Mononuclear cell (primary cell): ENCODE data around the gene RNF14. TPM values are rescaled to one million over a fixed set of nuclear protein-coding genes. Genes with fewer than 3 reads are reported as not detected.

ENCODE experiments used
- H3K27me3 ChIP-seq: 2 replicates; pipeline ENCODE4 v1.6.0; 2011; ENCODE audit warnings: low read length, control low read depth; ENCODE audit not compliant: insufficient read depth
- H3K4me1 ChIP-seq: 2 replicates; pipeline ENCODE4 v1.5.1; 2011; ENCODE audit warnings: mild to moderate bottlenecking, low read length, control low read depth; ENCODE audit not compliant: insufficient read depth
- H3K4me3 ChIP-seq: 2 replicates; pipeline ENCODE4 v1.5.1; 2011; ENCODE audit warnings: mild to moderate bottlenecking, low read length, moderate library complexity
- H3K9me3 ChIP-seq: 2 replicates; pipeline ENCODE4 v1.5.1; 2011; ENCODE audit warnings: low read depth, mild to moderate bottlenecking, control low read depth, low read length
- total RNA-seq: library from RNA; depleted of rRNA; stranded (reverse); fragments of >200 nt; gene quantifications from one replicate; pipeline ENCODE4 v1.2.3, GENCODE V29; 2012

The RNF14 gene
- total RNA-seq, 1 donor = 13.0 TPM

DNA sequence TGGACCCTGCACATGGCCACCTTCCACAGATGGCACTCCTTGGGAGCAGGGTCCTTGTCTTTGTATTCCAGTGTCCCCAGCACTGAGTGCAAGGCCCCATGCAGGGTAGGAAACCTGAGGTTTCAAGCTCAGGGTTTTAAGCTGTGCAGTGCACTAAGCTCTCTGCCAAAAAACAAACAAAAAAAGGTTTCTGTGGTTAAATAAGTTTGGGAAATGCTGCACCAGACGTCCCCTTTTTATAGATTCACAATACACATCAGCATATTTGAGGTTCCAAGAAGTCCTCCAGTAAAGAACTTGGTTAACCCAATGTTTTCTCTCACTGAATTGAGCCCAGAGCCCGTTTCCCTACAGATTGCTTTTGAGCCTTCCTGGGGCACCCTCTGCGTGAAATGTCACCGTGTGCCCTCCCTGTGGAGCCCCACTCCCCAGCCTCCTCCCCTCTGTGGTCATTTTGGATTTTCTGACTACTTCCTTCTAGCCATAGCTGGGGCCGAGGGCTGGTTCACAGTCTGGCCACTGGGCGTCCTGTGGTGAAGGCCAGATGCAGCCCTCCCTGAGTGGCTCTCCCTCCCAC lies 28.1 kb upstream of the RNF14 start:
- no peaks in the 10 kb centered on the region for H3K9me3 ChIP-seq
- no peak overlapping the region for H3K4me3 ChIP-seq
- peaks cover 13% of the 10 kb centered on the region for H3K4me1 ChIP-seq
- H3K27me3 ChIP-seq = no peaks in the 10 kb centered on the region

DNA sequence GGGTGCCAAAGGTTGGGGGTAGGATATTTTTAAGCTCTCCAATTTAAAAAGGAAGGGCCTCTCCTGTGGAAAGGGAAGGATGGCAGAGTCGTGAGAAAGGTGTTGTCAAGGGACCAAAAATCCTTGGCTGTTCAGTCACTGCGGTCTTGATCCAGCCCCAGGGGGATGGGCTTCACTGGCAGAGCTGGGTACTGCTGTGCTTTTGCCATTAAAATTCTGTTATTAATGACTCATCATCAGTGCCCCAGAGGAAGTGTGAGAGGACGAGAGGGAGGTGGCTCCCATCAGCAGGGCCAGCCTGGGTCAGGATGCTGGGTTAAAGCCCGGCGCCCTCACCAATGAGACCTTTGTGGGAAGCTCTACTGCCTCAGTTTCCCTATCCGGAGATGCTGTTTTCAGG lies 27.6 kb upstream of the RNF14 start:
- Histone ChIP-seq H3K4me1 (peaks cover 18% of the 10 kb centered on the region), H3K9me3 (no peaks in the 10 kb centered on the region), H3K4me3 (no peak overlapping the region), H3K27me3 (no peaks in the 10 kb centered on the region)

- Histone ChIP-seq H3K4me3 (no peak overlapping the region), H3K27me3 (no peaks in the 10 kb centered on the region), H3K9me3 (no peaks in the 10 kb centered on the region), H3K4me1 (peaks cover 22% of the 10 kb centered on the region)
Measured at GRCh38 chr5:141941779-141942178, 27.1 kb upstream of the RNF14 start.

GRCh38 chr5:141942185-141942857 lies 26.6 kb upstream of the RNF14 start:
- Histone ChIP-seq H3K9me3 (no peaks in the 10 kb centered on the region), H3K4me3 (no peak overlapping the region), H3K4me1 (peaks cover 22% of the 10 kb centered on the region), H3K27me3 (no peaks in the 10 kb centered on the region)

DNA sequence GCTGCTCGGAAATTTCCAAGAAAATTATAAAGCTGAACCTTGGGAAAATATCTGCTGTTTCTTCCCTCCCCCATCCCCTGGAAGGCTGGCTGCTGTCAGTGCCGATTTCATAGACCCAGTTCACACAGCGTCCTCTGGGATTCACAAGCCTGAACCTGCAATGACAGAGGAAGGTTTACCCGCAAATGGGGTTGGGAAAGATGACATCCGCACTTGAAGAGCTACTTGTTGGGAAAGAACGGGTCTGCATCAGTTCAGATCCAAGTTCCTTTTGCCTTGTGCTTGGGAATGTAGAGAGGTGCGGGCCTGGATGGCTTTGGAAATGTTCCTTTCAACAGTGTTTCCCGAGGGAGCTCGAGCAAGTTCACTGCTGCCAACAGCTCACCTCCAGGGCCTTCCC lies 24.8 kb upstream of the RNF14 start:
- H3K4me3 ChIP-seq = no peak overlapping the region
- no peaks in the 10 kb centered on the region for H3K9me3 ChIP-seq
- H3K4me1 ChIP-seq = peaks cover 22% of the 10 kb centered on the region
- no peaks in the 10 kb centered on the region for H3K27me3 ChIP-seq

GRCh38 chr5:141945511-141946051 lies 23.3 kb upstream of the RNF14 start:
- Histone ChIP-seq H3K4me1 (peaks cover 22% of the 10 kb centered on the region), H3K27me3 (no peaks in the 10 kb centered on the region), H3K9me3 (no peaks in the 10 kb centered on the region), H3K4me3 (no peak overlapping the region)

DNA sequence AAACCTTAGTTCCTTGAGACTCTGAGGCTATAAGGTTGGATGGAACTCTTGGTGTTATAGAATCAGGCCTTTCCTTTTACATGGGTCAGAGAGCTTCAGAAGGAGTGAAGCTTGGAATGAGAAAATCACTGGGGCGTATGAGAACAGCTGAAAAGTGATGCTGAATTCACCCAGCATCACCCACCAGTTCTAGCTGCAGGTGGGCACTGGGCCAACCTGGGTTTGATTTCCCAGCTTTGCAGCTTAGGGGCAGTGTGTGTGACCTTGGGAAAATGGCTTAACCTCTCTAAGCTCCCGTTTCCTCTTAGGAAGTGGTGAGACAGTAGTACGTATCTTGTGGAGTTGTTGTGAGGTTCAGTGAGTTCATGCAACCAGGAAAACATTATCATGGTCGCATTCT lies 21.6 kb upstream of the RNF14 start:
- no peaks in the 10 kb centered on the region for H3K9me3 ChIP-seq
- no peak overlapping the region for H3K4me3 ChIP-seq
- H3K27me3 ChIP-seq = no peaks in the 10 kb centered on the region
- peaks cover 13% of the 10 kb centered on the region for H3K4me1 ChIP-seq

DNA sequence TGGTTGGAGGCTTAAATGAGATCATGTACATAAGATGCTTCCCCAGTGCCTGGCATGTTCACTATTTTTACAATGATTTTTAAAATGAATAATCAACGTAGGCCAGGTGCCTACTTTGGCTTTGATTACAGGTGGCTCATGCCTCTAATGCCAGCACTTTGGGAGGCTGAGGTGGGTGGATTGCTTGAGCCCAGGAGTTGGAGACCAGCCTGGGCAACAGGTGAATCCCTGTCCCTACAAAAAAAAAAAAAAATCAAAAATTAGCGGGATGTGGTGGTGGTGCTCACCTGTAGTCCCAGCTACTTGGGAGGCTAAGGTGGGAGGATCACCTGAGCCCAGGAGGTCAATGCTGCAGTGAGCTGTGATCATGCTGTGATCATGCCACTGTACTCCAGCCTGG lies 20.1 kb upstream of the RNF14 start:
- Histone ChIP-seq H3K27me3 (no peaks in the 10 kb centered on the region), H3K4me3 (no peak overlapping the region), H3K4me1 (peaks cover 18% of the 10 kb centered on the region), H3K9me3 (no peaks in the 10 kb centered on the region)

GRCh38 chr5:141949511-141949910 lies 19.4 kb upstream of the RNF14 start:
- Histone ChIP-seq H3K9me3 (no peaks in the 10 kb centered on the region), H3K4me1 (peaks cover 25% of the 10 kb centered on the region), H3K27me3 (no peaks in the 10 kb centered on the region), H3K4me3 (no peak overlapping the region)

DNA sequence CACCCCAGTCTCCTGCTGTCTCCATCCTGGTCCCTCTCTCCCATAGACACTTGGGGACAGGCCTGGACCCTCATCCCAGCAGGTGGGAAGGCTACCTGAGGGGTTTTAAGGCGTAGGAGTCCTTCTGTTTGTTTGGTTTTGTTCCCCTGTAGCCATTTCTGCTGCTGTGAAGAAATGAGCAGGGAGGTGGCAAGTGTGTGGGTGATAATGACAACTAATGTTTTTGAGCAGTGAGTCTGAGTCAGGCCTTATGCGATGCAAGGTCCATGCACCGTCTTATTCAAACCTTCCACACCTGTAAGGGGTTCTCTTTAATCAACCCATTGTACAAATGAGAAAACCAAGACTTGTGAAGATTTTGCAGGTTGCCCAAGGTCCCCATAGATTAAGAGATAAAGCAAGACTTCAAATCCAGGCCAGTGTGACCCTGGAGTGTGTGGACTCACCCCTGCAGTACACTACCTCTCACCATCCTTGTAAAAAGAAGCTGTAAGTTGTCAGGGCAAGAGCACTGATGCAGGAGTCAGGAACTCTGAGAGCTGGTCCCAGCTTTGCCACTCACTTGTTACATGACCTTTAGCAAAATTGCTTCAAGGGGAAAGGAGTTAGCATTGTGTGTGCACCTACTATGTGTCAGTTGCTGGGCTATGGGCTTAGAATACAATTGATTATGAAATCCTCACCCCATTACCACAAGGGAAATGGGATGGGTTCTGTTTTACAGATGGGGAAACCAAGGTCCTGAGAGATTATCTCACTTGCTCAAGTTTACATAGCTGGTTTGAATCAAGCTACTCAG lies 18.5 kb upstream of the RNF14 start:
- Histone ChIP-seq H3K9me3 (no peaks in the 10 kb centered on the region), H3K4me1 (peaks cover 29% of the 10 kb centered on the region), H3K27me3 (no peaks in the 10 kb centered on the region), H3K4me3 (no peak overlapping the region)

DNA sequence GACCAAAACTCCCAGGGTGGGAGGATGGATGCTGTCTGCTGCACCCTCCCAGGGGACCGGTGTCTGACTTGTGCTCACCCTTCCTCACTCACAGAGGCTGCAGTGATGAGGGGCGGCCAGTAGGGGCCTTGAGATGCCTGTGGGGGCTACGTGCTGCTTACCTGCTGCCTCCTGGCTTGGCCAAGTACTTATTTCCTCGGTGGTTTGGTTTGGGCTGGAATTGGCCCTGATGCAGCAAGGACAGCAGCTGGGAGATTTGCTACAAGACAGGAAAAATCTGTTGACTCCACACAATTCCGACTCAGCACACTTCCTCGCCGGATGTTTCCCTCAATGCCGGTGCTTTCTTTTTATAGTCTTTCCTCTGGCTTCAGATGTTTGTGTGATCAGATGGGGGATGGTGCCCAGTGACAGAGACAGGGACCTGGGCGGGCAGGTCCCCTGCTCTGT lies 17.5 kb upstream of the RNF14 start:
- no peaks in the 10 kb centered on the region for H3K27me3 ChIP-seq
- H3K9me3 ChIP-seq = no peaks in the 10 kb centered on the region
- H3K4me3 ChIP-seq = no peak overlapping the region
- peaks cover 20% of the 10 kb centered on the region for H3K4me1 ChIP-seq

DNA sequence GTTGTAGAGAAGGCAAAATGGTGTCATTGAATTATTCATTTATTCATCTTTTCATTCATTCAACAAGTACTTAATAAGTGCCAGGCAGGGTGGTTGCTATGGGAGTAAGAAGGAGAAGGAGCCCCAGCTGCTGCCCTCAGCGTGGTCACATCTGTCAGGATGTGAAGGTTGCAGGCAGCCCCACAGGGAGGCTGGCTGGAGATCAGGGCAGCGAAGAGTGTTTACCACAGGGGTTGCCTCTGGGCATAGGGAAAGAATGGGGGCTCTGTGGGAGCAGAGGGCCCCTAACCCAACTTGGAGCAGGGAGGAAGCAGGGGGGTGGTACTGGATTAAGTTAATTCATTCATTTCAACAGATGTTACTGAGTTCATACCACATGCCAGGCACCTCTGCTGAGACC lies 16.9 kb upstream of the RNF14 start:
- Histone ChIP-seq H3K9me3 (no peaks in the 10 kb centered on the region), H3K4me1 (peaks cover 17% of the 10 kb centered on the region), H3K27me3 (no peaks in the 10 kb centered on the region), H3K4me3 (no peak overlapping the region)

- Histone ChIP-seq H3K4me1 (peaks cover 36% of the 10 kb centered on the region), H3K9me3 (no peaks in the 10 kb centered on the region), H3K27me3 (no peaks in the 10 kb centered on the region), H3K4me3 (no peak overlapping the region)
Measured at GRCh38 chr5:141954194-141954593, 14.7 kb upstream of the RNF14 start.

DNA sequence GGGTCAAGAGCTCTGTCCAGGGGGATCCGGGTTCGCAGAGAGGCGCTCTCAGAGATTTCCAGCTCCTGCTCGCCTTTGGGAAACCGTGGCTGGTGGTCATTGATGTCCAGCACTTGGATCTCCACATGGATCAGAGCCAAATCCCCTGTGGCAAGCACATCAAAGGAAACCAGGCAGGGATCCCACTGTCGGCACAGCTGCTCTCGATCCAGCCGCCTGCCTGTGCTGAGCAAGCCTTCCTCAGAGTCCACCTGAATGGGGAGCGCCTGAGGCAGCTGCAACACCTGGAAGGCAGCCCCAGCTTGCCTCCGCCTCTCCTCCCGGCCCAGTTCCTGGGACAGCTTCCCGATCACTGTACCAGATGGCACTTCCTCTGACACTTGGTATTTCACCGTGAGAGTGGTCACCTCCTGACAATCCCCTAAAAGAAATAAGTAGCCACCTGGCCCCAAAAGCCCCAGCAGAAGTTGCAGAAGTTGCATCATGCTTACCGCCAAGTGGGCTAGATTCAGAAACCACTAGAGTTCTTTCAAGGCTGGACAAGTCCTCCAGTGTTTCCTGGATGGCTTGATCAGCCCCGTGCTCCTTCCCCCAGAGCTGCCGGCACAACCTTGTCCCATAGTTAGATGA lies 11.4 kb upstream of the RNF14 start:
- no peak overlapping the region for H3K4me3 ChIP-seq
- H3K27me3 ChIP-seq = no peaks in the 10 kb centered on the region
- peaks cover 58% of the 10 kb centered on the region for H3K4me1 ChIP-seq
- no peaks in the 10 kb centered on the region for H3K9me3 ChIP-seq

DNA sequence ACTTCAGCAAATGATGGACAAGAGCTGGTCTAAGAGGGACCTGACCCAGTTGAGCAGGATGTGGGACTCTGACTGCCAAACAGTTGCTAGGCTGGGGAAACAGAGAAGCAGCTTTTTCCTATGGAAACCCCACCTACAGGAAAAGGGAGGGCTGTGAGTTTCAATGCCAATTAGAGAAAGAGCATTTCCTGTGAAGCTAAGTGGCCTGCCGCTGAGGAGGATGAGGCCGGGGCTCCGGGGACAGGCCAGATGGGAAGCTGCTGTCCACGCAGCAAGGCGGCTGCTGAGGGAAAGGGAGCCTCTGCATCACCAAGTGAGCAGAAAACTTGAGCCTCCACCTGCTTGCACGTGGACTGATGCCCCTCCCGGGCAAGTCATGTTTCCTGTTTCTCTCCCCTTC lies 10.8 kb upstream of the RNF14 start, which contains the start of gene PCDH12:
TSS of gene PCDH12 (minus strand) at position 90 of the 400 bp plus-strand sequence. CDS start 351 bp downstream, outside the sequence.
- no peaks in the 10 kb centered on the region for H3K9me3 ChIP-seq
- H3K4me1 ChIP-seq = peaks cover 58% of the 10 kb centered on the region
- no peak within 1 kb of the TSS for H3K4me3 ChIP-seq
- H3K27me3 ChIP-seq = no peaks in the 10 kb centered on the region
